ENCODE data around the gene HLA-DOB. TPM values are rescaled to one million over a fixed set of nuclear protein-coding genes. Genes with fewer than 3 reads are reported as not detected.
A peak's percentile ranks its signal among the peaks of the same experiment; 100 is the strongest.
"Not testable (repeated sequence)": the region's sequence is repeated elsewhere in the genome, so short reads cannot be mapped to it uniquely, and the experiment has no call there.

HLA-DOB gene
- total RNA-seq, 1 donor from 2014 or later: 1.8 TPM

GRCh38 chr6:32819729-32820128, 2.9 kb upstream of the HLA-DOB start:
- intact Hi-C loops (cut with DNase I): no loop called here
- DNase-seq (ENCODE audit: low spot score) (no peak), ATAC-seq (no peak)

- intact Hi-C loops (cut with DNase I): no loop called here
- DNase-seq (ENCODE audit: low spot score): no peak
- ATAC-seq: no peak
Measured at GRCh38 chr6:32818867-32819266, 2.1 kb upstream of the HLA-DOB start.

GRCh38 chr6:32815996-32816395, 806 bp downstream of the HLA-DOB start:
- DNase-seq (ENCODE audit: low spot score) (no peak), ATAC-seq (no peak)
- intact Hi-C loops (cut with DNase I): no loop called here

- intact Hi-C loops (cut with DNase I): no loop called here
- DNase-seq (ENCODE audit: low spot score) (no peak), ATAC-seq (peak; percentile 87)
Measured at GRCh38 chr6:32815115-32815514, 1.7 kb downstream of the HLA-DOB start.

GRCh38 chr6:32814145-32814544, 2.7 kb downstream of the HLA-DOB start:
- intact Hi-C loops (cut with DNase I): no loop called here
- DNase-seq (ENCODE audit: low spot score): no peak
- no peak for ATAC-seq

- intact Hi-C loops (cut with DNase I): no loop called here
- no peak for ATAC-seq
- DNase-seq (ENCODE audit: low spot score): no peak
Measured at GRCh38 chr6:32809171-32809570, 7.6 kb downstream of the HLA-DOB start.

GRCh38 chr6:32807020-32807580, 9.7 kb downstream of the HLA-DOB start:
- no peak for ATAC-seq
- DNase-seq (ENCODE audit: low spot score): no peak
- intact Hi-C loops (cut with DNase I): no loop called here

GRCh38 chr6:32805404-32805803, 11.4 kb downstream of the HLA-DOB start:
- intact Hi-C loops (cut with DNase I); ATAC-seq: not testable (repeated sequence)

GRCh38 chr6:32803416-32803815, 13.4 kb downstream of the HLA-DOB start:
- intact Hi-C loops (cut with DNase I): no loop called here
- DNase-seq (ENCODE audit: low spot score): no peak
- no peak for ATAC-seq

More at GRCh38 chr6:32805404-32805803, 11.4 kb downstream of the HLA-DOB start:
- DNase-seq (ENCODE audit: low spot score): not testable (repeated sequence)

GRCh38 chr6:32799740-32800139, 17.1 kb downstream of the HLA-DOB start:
- DNase-seq (ENCODE audit: low spot score): no peak
- intact Hi-C loops (cut with DNase I): loop anchor here (10.0 kb wide), 1 partner anchor 385 kb away; no protein-coding TSS in a partner anchor
- ATAC-seq: no peak

GRCh38 chr6:32799168-32799567, 17.6 kb downstream of the HLA-DOB start:
- no peak for DNase-seq (ENCODE audit: low spot score)
- ATAC-seq: no peak
- intact Hi-C loops (cut with DNase I): loop anchor here (10.0 kb wide), 1 partner anchor 384 kb away; no protein-coding TSS in a partner anchor

- intact Hi-C loops (cut with DNase I): loop anchor here (10.0 kb wide), 1 partner anchor 382 kb away; no protein-coding TSS in a partner anchor
- ATAC-seq (peak; percentile 90), DNase-seq (ENCODE audit: low spot score) (peak; percentile 93)
Measured at GRCh38 chr6:32796848-32797776, 19.7 kb downstream of the HLA-DOB start.

- intact Hi-C loops (cut with DNase I): loop anchor here (10.0 kb wide), 1 partner anchor 380 kb away; no protein-coding TSS in a partner anchor
- DNase-seq (ENCODE audit: low spot score) (no peak), ATAC-seq (peak; percentile 58)
Measured at GRCh38 chr6:32794510-32794909, 22.3 kb downstream of the HLA-DOB start.

- intact Hi-C loops (cut with DNase I): loop anchor here (10.0 kb wide), 1 partner anchor 378 kb away; no protein-coding TSS in a partner anchor
- no peak for DNase-seq (ENCODE audit: low spot score)
- ATAC-seq: no peak
Measured at GRCh38 chr6:32792901-32793435, 23.8 kb downstream of the HLA-DOB start.

GRCh38 chr6:32790306-32790705, 26.5 kb downstream of the HLA-DOB start:
- no peak for DNase-seq (ENCODE audit: low spot score)
- no peak for ATAC-seq
- intact Hi-C loops (cut with DNase I): loop anchor here (10.0 kb wide), 1 partner anchor 376 kb away; no protein-coding TSS in a partner anchor

- intact Hi-C loops (cut with DNase I): no loop called here
- peak; percentile 88 for ATAC-seq
- DNase-seq (ENCODE audit: low spot score): no peak
Measured at GRCh38 chr6:32785781-32786533, 30.8 kb downstream of the HLA-DOB start.

- ATAC-seq; intact Hi-C loops (cut with DNase I); DNase-seq (ENCODE audit: low spot score): not testable (repeated sequence)
Measured at GRCh38 chr6:32782923-32783322, 33.9 kb downstream of the HLA-DOB start.

GRCh38 chr6:32779036-32779435, 37.8 kb downstream of the HLA-DOB start:
- no peak for DNase-seq (ENCODE audit: low spot score)
- intact Hi-C loops (cut with DNase I): no loop called here
- ATAC-seq: no peak

- intact Hi-C loops (cut with DNase I): no loop called here
- DNase-seq (ENCODE audit: low spot score): no peak
- ATAC-seq: no peak
Measured at GRCh38 chr6:32775071-32775470, 41.7 kb downstream of the HLA-DOB start.
